ENCODE data around the gene URM1.
A peak's percentile ranks its signal among the peaks of the same experiment; 100 is the strongest.

Gene URM1

DNA sequence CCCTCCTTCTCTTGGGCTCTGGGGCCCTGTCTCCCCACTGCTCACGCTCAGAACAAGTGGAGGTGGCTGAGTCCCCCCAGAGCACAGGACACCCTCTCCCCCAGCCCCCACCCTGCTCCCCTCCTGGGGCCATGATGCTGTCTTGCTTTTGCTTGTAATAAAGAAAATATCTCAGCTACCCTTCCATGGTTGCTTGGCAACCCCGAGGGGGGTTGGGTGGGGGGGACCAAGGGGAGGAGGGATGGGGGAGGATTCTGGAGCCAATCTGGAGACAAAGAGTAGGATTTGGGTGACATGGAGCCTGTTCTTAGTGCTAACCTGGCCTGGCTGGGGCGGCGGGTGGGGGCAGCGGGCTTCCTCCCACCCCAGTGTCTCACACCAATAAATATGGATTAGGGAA is 33.4 kb downstream of the URM1 start:
- Histone ChIP-seq H3K36me3 (ENCODE audit: insufficient read depth, low read length) (no peaks in the 10 kb centered on the region), H3K27ac (no peak overlapping the region), H3K9me3 (ENCODE audit: low read depth, low read length) (no peaks in the 10 kb centered on the region), H3K4me3 (no peak overlapping the region), H3K9ac (ENCODE audit: insufficient read length) (no peak overlapping the region)
- TF ChIP-seq EZH2 (IDR thresholded peaks at IDR 0.05) (no peak), POLR2AphosphoS5 (IDR thresholded peaks at IDR 0.05; ENCODE audit: borderline replicate concordance, low read depth, low read length) (no peak), FOXP2 (optimal IDR thresholded peaks at IDR 0.05; ENCODE audit: control extremely low read depth, extremely low read length, insufficient read depth) (no peak)
- DNase-seq (ENCODE audit: low read depth, low spot score), result no peak

DNA sequence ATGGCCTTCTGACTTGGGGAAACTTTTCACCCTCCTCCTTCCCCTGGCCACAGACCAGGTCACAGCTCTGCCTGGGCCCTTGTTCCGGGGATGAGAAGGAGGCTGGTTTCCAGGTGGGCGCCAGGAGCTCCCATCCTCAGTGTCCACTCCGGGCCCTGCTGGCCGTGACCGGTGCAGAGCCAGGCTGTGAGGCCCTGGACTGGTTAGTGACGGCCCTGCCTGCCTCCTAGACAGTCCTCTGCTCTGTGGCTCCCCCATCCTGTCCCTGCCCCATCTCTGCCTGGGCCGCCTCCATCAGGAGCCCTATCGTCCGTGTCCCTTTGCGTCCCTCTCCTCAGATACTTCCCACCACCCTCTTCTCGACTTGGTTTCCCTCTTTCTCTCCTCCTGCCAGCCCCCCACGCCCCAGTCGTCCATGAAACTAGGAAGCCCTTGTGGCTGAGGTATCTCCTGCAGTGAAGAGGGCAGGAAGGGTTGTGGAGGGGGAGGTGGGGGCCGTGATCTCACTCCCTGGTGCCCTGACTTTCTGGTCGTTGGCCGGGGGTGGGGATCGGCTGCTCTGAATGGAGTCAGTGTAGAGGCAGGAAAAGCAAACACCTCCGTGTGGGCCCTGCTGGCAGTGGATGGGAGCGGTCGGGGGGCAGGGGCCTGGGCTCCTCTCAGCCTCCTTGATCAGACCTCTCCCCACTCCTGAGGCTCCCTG is 34.1 kb downstream of the URM1 start:
- no peak overlapping the region for H3K4me3 ChIP-seq
- no peaks in the 10 kb centered on the region for H3K9me3 ChIP-seq (ENCODE audit: low read depth, low read length)
- no peaks in the 10 kb centered on the region for H3K36me3 ChIP-seq (ENCODE audit: insufficient read depth, low read length)
- H3K27ac ChIP-seq, result no peak overlapping the region
- no peak for DNase-seq (ENCODE audit: low read depth, low spot score)
- no peak overlapping the region for H3K9ac ChIP-seq (ENCODE audit: insufficient read length)
- TF ChIP-seq FOXP2 (optimal IDR thresholded peaks at IDR 0.05; ENCODE audit: control extremely low read depth, extremely low read length, insufficient read depth) (no peak), POLR2AphosphoS5 (IDR thresholded peaks at IDR 0.05; ENCODE audit: borderline replicate concordance, low read depth, low read length) (no peak), EZH2 (IDR thresholded peaks at IDR 0.05) (no peak)

DNA sequence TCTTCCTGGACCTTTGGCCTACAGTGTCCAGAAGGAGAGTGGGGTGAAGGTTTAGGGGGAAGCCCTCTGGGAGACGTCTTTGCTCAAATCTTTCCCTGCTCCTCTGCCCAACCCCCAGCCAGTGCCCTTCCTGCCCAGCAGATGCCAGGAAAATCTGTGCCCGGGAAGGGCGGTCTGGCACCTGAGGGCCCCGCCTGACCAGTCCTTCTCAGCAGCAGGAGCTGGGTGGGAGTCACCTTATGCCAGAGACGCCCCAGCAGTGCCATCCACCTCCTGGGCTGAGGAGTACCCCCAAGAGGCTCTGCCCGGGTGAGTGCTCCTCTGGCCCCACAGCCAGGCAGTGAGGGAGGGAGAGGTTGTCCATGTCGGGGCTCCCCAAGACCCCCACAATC is 34.6 kb downstream of the URM1 start:
- no peak for TF ChIP-seq EZH2 (IDR thresholded peaks at IDR 0.05)
- TF ChIP-seq FOXP2 (optimal IDR thresholded peaks at IDR 0.05; ENCODE audit: control extremely low read depth, extremely low read length, insufficient read depth), result no peak
- TF ChIP-seq POLR2AphosphoS5 (IDR thresholded peaks at IDR 0.05; ENCODE audit: borderline replicate concordance, low read depth, low read length), result no peak
- Histone ChIP-seq H3K9me3 (ENCODE audit: low read depth, low read length) (no peaks in the 10 kb centered on the region), H3K9ac (ENCODE audit: insufficient read length) (no peak overlapping the region), H3K27ac (no peak overlapping the region), H3K4me3 (no peak overlapping the region), H3K36me3 (ENCODE audit: insufficient read depth, low read length) (no peaks in the 10 kb centered on the region)
- DNase-seq (ENCODE audit: low read depth, low spot score), result no peak

DNA sequence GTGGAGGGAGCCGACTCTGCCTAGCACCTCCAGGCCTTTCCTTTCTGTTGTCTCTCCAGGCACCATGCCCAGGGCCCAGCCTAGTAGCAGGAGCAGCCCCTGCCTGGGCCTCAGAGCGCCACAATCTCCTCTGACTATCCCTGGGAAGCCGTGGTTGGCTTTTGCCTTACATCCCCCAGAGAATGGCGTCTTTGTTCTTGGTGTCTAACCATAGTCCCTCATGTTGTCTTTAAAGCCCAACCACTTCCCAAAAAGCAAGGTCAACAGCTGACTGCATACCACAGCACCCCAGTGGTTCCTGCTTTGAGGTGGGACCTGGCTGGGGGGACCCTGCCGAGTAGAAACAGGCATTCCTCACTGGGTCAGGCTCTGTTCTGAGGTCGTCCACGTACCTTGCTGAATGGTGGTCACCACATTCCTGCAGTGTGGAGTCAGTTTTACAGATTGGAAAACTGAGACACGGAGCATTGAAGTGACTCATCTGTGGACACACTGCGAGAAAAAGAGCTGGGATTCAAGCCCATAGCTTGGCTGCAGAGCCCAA is 35.7 kb downstream of the URM1 start:
- peak overlapping the region; percentile 32 for H3K9ac ChIP-seq (ENCODE audit: insufficient read length)
- H3K36me3 ChIP-seq (ENCODE audit: insufficient read depth, low read length), result no peaks in the 10 kb centered on the region
- no peak for TF ChIP-seq EZH2 (IDR thresholded peaks at IDR 0.05)
- no peak for TF ChIP-seq FOXP2 (optimal IDR thresholded peaks at IDR 0.05; ENCODE audit: control extremely low read depth, extremely low read length, insufficient read depth)
- no peak for TF ChIP-seq POLR2AphosphoS5 (IDR thresholded peaks at IDR 0.05; ENCODE audit: borderline replicate concordance, low read depth, low read length)
- no peak overlapping the region for H3K4me3 ChIP-seq
- no peaks in the 10 kb centered on the region for H3K9me3 ChIP-seq (ENCODE audit: low read depth, low read length)
- no peak for DNase-seq (ENCODE audit: low read depth, low spot score)
- peak overlapping the region; percentile 71 for H3K27ac ChIP-seq

DNA sequence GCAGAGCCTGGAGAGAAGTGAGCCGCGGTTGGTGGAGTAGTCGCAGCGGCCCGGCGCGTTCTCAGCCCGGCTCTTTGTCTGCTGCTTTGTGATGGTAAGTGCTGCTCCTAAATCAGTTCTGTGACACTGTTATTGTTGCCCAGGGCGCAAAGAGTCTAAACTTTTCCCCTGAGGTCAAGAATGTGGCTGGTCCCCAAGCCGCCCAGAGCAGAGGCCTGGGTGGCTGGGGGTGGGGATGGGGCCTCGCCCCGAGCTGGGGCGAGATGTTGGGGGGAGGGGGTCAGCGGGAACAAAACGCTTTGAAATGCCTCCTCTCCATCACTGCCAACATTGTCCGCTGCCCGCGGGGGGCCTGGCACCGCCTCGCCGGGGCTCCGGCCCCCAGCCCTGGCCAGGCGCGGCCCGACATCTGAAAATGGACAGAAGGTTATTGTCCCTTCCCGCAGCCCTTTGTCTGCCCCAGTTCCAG is 37.8 kb downstream of the URM1 start:
- no peak for TF ChIP-seq POLR2AphosphoS5 (IDR thresholded peaks at IDR 0.05; ENCODE audit: borderline replicate concordance, low read depth, low read length)
- no peak for TF ChIP-seq FOXP2 (optimal IDR thresholded peaks at IDR 0.05; ENCODE audit: control extremely low read depth, extremely low read length, insufficient read depth)
- no peak for TF ChIP-seq EZH2 (IDR thresholded peaks at IDR 0.05)
- H3K36me3 ChIP-seq (ENCODE audit: insufficient read depth, low read length), result no peaks in the 10 kb centered on the region
- no peak for DNase-seq (ENCODE audit: low read depth, low spot score)

DNA sequence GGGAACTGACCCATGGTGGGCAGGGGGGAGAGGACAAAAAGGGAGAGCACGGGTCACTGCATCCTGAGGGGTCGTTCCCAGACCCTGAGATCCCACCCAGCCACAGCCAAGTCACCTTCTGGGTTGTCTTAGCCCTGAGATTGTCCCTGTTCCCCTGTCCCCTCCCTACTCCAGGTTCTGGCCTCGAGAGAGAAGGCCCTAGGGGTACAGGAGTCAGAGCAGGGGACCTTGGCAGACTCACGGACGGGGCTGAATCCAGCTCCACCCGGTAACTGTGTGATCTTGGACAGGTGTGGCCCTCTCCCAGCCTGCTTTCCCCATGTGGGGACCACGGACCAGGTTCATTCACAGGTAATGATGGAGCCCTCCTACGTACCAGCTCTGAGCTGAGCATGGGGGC is 38.3 kb downstream of the URM1 start:
- Histone ChIP-seq H3K9ac (ENCODE audit: insufficient read length) (no peak overlapping the region), H3K36me3 (ENCODE audit: insufficient read depth, low read length) (no peaks in the 10 kb centered on the region), H3K27ac (no peak overlapping the region), H3K4me3 (no peak overlapping the region), H3K9me3 (ENCODE audit: low read depth, low read length) (no peaks in the 10 kb centered on the region)
- no peak for DNase-seq (ENCODE audit: low read depth, low spot score)
- TF ChIP-seq EZH2 (IDR thresholded peaks at IDR 0.05) (no peak), POLR2AphosphoS5 (IDR thresholded peaks at IDR 0.05; ENCODE audit: borderline replicate concordance, low read depth, low read length) (no peak), FOXP2 (optimal IDR thresholded peaks at IDR 0.05; ENCODE audit: control extremely low read depth, extremely low read length, insufficient read depth) (no peak)

More for the DNA sequence above, 37.8 kb downstream of the URM1 start:
- no peak overlapping the region for H3K27ac ChIP-seq
- no peak overlapping the region for H3K9ac ChIP-seq (ENCODE audit: insufficient read length)
- no peak overlapping the region for H3K4me3 ChIP-seq
- no peaks in the 10 kb centered on the region for H3K9me3 ChIP-seq (ENCODE audit: low read depth, low read length)

DNA sequence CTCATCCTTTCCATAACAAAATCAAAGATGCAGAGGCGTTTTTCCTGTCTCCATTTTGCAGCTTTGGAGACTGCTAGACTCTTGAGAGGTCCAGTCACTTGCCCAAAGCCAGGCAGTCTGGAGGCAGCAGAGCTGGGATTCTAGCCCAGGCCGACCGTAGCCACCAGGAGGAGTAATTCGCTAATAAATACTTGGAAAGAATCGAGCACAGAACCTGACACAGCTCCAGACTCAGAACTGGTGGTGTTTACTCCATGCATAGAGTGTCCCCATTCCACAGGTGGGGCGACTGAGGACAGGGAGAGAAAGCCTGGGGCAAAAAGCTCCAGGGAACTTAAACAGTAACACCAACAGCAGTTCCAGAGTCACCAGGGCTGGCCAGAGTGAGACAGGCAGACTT is 38.8 kb downstream of the URM1 start:
- DNase-seq (ENCODE audit: low read depth, low spot score), result no peak
- no peaks in the 10 kb centered on the region for H3K36me3 ChIP-seq (ENCODE audit: insufficient read depth, low read length)

DNA sequence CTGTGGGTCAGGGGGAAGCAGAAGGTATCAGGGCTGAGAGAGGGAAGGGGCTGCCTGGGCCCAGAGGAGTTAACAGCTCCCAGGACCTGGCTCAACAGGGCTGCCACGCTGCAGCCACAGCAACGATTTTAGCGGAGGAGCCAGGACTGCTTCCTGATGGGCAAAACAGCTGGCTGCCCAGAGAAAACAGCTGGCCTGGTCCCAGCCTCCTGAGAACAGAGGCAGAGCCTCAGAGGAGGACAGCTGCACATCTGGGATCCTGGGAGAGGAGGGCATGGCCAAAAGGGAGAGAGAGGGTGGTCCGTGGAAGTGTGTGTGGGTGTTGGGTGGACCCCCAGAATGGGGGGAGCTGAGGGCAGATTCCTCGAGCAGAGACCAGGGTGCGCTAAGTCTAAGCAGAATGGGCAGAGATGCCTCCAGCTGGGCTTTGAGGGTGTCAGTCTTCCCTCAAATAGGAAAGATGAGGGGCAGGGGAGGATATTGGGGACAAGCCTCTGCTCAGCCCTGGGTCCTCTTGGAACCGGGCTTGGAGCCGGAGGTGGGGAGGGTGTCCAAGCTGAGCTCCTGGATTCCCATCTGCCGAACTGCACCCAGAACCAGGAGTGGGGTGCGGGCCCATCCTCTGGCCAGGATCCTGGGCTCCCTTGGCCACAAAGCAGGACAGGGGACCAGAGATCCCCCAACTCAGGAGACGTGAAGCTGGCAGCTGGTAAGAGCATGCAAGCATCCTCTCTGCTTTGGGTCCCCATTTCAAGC is 40.4 kb downstream of the URM1 start:
- no peak for DNase-seq (ENCODE audit: low read depth, low spot score)
- TF ChIP-seq POLR2AphosphoS5 (IDR thresholded peaks at IDR 0.05; ENCODE audit: borderline replicate concordance, low read depth, low read length) (no peak), EZH2 (IDR thresholded peaks at IDR 0.05) (no peak), FOXP2 (optimal IDR thresholded peaks at IDR 0.05; ENCODE audit: control extremely low read depth, extremely low read length, insufficient read depth) (no peak)
- Histone ChIP-seq H3K36me3 (ENCODE audit: insufficient read depth, low read length) (no peaks in the 10 kb centered on the region), H3K4me3 (no peak overlapping the region), H3K27ac (no peak overlapping the region), H3K9me3 (ENCODE audit: low read depth, low read length) (no peaks in the 10 kb centered on the region), H3K9ac (ENCODE audit: insufficient read length) (no peak overlapping the region)

More for the DNA sequence above, 38.8 kb downstream of the URM1 start:
- Histone ChIP-seq H3K9ac (ENCODE audit: insufficient read length) (no peak overlapping the region), H3K27ac (no peak overlapping the region), H3K9me3 (ENCODE audit: low read depth, low read length) (no peaks in the 10 kb centered on the region), H3K4me3 (no peak overlapping the region)
- no peak for TF ChIP-seq FOXP2 (optimal IDR thresholded peaks at IDR 0.05; ENCODE audit: control extremely low read depth, extremely low read length, insufficient read depth)
- no peak for TF ChIP-seq POLR2AphosphoS5 (IDR thresholded peaks at IDR 0.05; ENCODE audit: borderline replicate concordance, low read depth, low read length)
- no peak for TF ChIP-seq EZH2 (IDR thresholded peaks at IDR 0.05)

All from SK-N-MC (cell line).